Activated CD4-positive, alpha-beta memory T cell treated with anti-CD3 and anti-CD28 coated beads, Interleukin-2, amount 10 ng/mL, durations not matched to agents 7 days and 5 days (primary cell): ENCODE measurements around the gene PRSS22. TPM values are rescaled to one million over a fixed set of nuclear protein-coding genes. Genes with fewer than 3 reads are reported as not detected.

Experiments used
- CTCF ChIA-PET: fragments of 350-600 bp; sonication (Branson Sonifier 250); formaldehyde crosslinking; loops from one replicate; lab custom pipeline; 2021; ENCODE audit warnings: antibody characterized with exemption, inconsistent platforms; lab: Charles Lee
- POLR2A ChIA-PET: fragments of 350-600 bp; sonication (Branson Sonifier 250); formaldehyde crosslinking; loops from one replicate; lab custom pipeline; 2021; ENCODE audit warnings: antibody characterized with exemption; lab: Charles Lee
- DNase-seq: peaks from one replicate; pipeline ENCODE4 v3.0.0-alpha.2; 2020
- H3K27ac Mint-ChIP-seq: one replicate; pipeline ENCODE4 v1.8.0; 2021; ENCODE audit warnings: mild to moderate bottlenecking, mixed read lengths
- H3K27me3 Mint-ChIP-seq: one replicate; pipeline ENCODE4 v1.8.0; 2021; ENCODE audit warnings: mixed read lengths
- H3K36me3 Mint-ChIP-seq: one replicate; pipeline ENCODE4 v1.8.0; 2021; ENCODE audit warnings: low read depth, mixed read lengths
- H3K4me1 Mint-ChIP-seq: one replicate; pipeline ENCODE4 v1.8.0; 2021; ENCODE audit warnings: mixed read lengths
- H3K4me3 Mint-ChIP-seq: one replicate; pipeline ENCODE4 v1.8.0; 2021; ENCODE audit warnings: mild to moderate bottlenecking, mixed read lengths
- H3K9me3 Mint-ChIP-seq: one replicate; pipeline ENCODE4 v1.8.0; 2021; ENCODE audit warnings: mixed read lengths
- total RNA-seq, 2 experiments: library from RNA; stranded (reverse); gene quantifications; one replicate each; pipeline ENCODE4 v1.2.3, GENCODE V29; 2021

Gene PRSS22
- total RNA-seq, 2 experiments from 2014 or later, result not detected

GRCh38 chr16:2898831-2899563, 41.0 kb upstream of the PRSS22 start:
- Mint-ChIP-seq H3K9me3 (no peaks in the 10 kb centered on the region), H3K36me3 (no peaks in the 10 kb centered on the region), H3K4me1 (peaks cover 5% of the 10 kb centered on the region), H3K27me3 (no peaks in the 10 kb centered on the region), H3K4me3 (no peak overlapping the region), H3K27ac (no peak overlapping the region)
- POLR2A ChIA-PET, result interaction anchor here (1.2 kb wide), 1 partner anchor 13 kb away, joined by 4 read pairs; the partner anchor contains the start of gene FLYWCH1
- CTCF ChIA-PET, result interaction anchor here (0.6 to 1.2 kb wide), 5 partner anchors 17 to 130 kb away, joined by 3 to 4 read pairs (median 3); partner anchors contain the start of gene FLYWCH2
- no peak for DNase-seq

GRCh38 chr16:2897110-2897509, 39.1 kb upstream of the PRSS22 start:
- no peaks in the 10 kb centered on the region for H3K36me3 Mint-ChIP-seq

GRCh38 chr16:2896480-2897010, 38.6 kb upstream of the PRSS22 start:
- Mint-ChIP-seq H3K27ac (no peak overlapping the region), H3K36me3 (no peaks in the 10 kb centered on the region), H3K4me3 (no peak overlapping the region), H3K4me1 (no peaks in the 10 kb centered on the region), H3K9me3 (no peaks in the 10 kb centered on the region), H3K27me3 (no peaks in the 10 kb centered on the region)
- ChIA-PET POLR2A (no interaction called here), CTCF (no interaction called here)
- DNase-seq, result no peak

More at GRCh38 chr16:2897110-2897509, 39.1 kb upstream of the PRSS22 start:
- CTCF ChIA-PET, result no interaction called here
- Mint-ChIP-seq H3K4me3 (no peak overlapping the region), H3K4me1 (no peaks in the 10 kb centered on the region), H3K27me3 (no peaks in the 10 kb centered on the region), H3K27ac (no peak overlapping the region), H3K9me3 (no peaks in the 10 kb centered on the region)
- no peak for DNase-seq
- POLR2A ChIA-PET, result no interaction called here

- Mint-ChIP-seq H3K27me3 (no peaks in the 10 kb centered on the region), H3K36me3 (no peaks in the 10 kb centered on the region), H3K4me3 (no peak overlapping the region), H3K27ac (no peak overlapping the region), H3K9me3 (no peaks in the 10 kb centered on the region), H3K4me1 (no peaks in the 10 kb centered on the region)
- DNase-seq, result no peak
- ChIA-PET POLR2A (interaction anchor here (1.1 kb wide), 1 partner anchor 13 kb away, joined by 3 read pairs; the partner anchor contains the start of gene FLYWCH2), CTCF (no interaction called here)
Measured at GRCh38 chr16:2895813-2896212, 37.8 kb upstream of the PRSS22 start.

- no peaks in the 10 kb centered on the region for H3K4me1 Mint-ChIP-seq
- no peak for DNase-seq
- no peak overlapping the region for H3K4me3 Mint-ChIP-seq
- H3K9me3 Mint-ChIP-seq, result no peaks in the 10 kb centered on the region
- H3K36me3 Mint-ChIP-seq, result no peaks in the 10 kb centered on the region
- ChIA-PET POLR2A (no interaction called here), CTCF (no interaction called here)
- no peaks in the 10 kb centered on the region for H3K27me3 Mint-ChIP-seq
- H3K27ac Mint-ChIP-seq, result no peak overlapping the region
Measured at GRCh38 chr16:2894231-2894630, 36.3 kb upstream of the PRSS22 start.

GRCh38 chr16:2884041-2884451, 26.1 kb upstream of the PRSS22 start:
- H3K4me3 Mint-ChIP-seq, result peak overlapping the region; percentile 84
- peaks cover 4% of the 10 kb centered on the region for H3K36me3 Mint-ChIP-seq
- ChIA-PET CTCF (interaction anchor here (0.6 to 4.1 kb wide), 9 partner anchors 12 to 81 kb away, joined by 3 to 30 read pairs (median 14); partner anchors contain the start of gene FLYWCH1), POLR2A (interaction anchor here (1.2 to 5.1 kb wide), 5 partner anchors 14 to 62 kb away, joined by 3 to 29 read pairs (median 11); partner anchors contain the start of gene FLYWCH1)
- H3K27me3 Mint-ChIP-seq, result no peaks in the 10 kb centered on the region
- no peaks in the 10 kb centered on the region for H3K9me3 Mint-ChIP-seq
- H3K4me1 Mint-ChIP-seq, result peaks cover 19% of the 10 kb centered on the region
- peak overlapping the region; percentile 71 for H3K27ac Mint-ChIP-seq
- no peak for DNase-seq

- CTCF ChIA-PET, result interaction anchor here (0.7 to 4.1 kb wide), 13 partner anchors 9 to 120 kb away, joined by 3 to 30 read pairs (median 7); partner anchors contain the start of genes FLYWCH1 and PKMYT1
- H3K27ac Mint-ChIP-seq, result peak overlapping the region; percentile 71
- POLR2A ChIA-PET, result interaction anchor here (0.9 to 5.1 kb wide), 12 partner anchors 12 to 132 kb away, joined by 3 to 29 read pairs (median 6); partner anchors contain the start of gene FLYWCH1
- peaks cover 19% of the 10 kb centered on the region for H3K4me1 Mint-ChIP-seq
- no peaks in the 10 kb centered on the region for H3K9me3 Mint-ChIP-seq
- peak overlapping the region; percentile 84 for H3K4me3 Mint-ChIP-seq
- H3K27me3 Mint-ChIP-seq, result no peaks in the 10 kb centered on the region
- peak; percentile 25 for DNase-seq
- peaks cover under 1% of the 10 kb centered on the region for H3K36me3 Mint-ChIP-seq
Measured at GRCh38 chr16:2883458-2883908, 25.5 kb upstream of the PRSS22 start.

GRCh38 chr16:2882650-2883457, 24.9 kb upstream of the PRSS22 start, which contains the start of gene FLYWCH2:
TSS of gene FLYWCH2 (plus strand) at chr16:2883215. CDS start at chr16:2896450, 13,235 bp downstream.
- Mint-ChIP-seq H3K4me3 (peak within 1 kb of the TSS; percentile 84), H3K27ac (peak within 1 kb of the TSS; percentile 89), H3K9me3 (no peaks in the 10 kb centered on the region), H3K36me3 (no peaks in the 10 kb centered on the region), H3K27me3 (no peaks in the 10 kb centered on the region), H3K4me1 (peaks cover 19% of the 10 kb centered on the region)
- peak; percentile 100 for DNase-seq
- ChIA-PET POLR2A (interaction anchor here (0.6 to 5.1 kb wide), 16 partner anchors 12 to 131 kb away, joined by 3 to 29 read pairs (median 4); partner anchors contain the start of genes FLYWCH1 and SRRM2), CTCF (interaction anchor here (0.7 to 4.1 kb wide), 16 partner anchors 8 to 268 kb away, joined by 3 to 30 read pairs (median 6); partner anchors contain the start of genes FLYWCH1 and PKMYT1)

GRCh38 chr16:2881783-2882649, 24.0 kb upstream of the PRSS22 start:
- H3K4me1 Mint-ChIP-seq, result peaks cover 19% of the 10 kb centered on the region
- POLR2A ChIA-PET, result interaction anchor here (0.6 to 5.1 kb wide), 11 partner anchors 12 to 129 kb away, joined by 3 to 29 read pairs (median 4); partner anchors contain the start of genes FLYWCH1 and SRRM2
- H3K4me3 Mint-ChIP-seq, result peak overlapping the region; percentile 84
- H3K36me3 Mint-ChIP-seq, result no peaks in the 10 kb centered on the region
- no peaks in the 10 kb centered on the region for H3K27me3 Mint-ChIP-seq
- H3K9me3 Mint-ChIP-seq, result no peaks in the 10 kb centered on the region
- H3K27ac Mint-ChIP-seq, result peak overlapping the region; percentile 89
- peak; percentile 51 for DNase-seq
- CTCF ChIA-PET, result interaction anchor here (0.8 to 4.1 kb wide), 13 partner anchors 10 to 269 kb away, joined by 3 to 30 read pairs (median 6); no protein-coding TSS in a partner anchor

GRCh38 chr16:2879854-2880508, 22.0 kb upstream of the PRSS22 start:
- Mint-ChIP-seq H3K4me3 (no peak overlapping the region), H3K9me3 (no peaks in the 10 kb centered on the region), H3K27me3 (peaks cover 7% of the 10 kb centered on the region), H3K4me1 (peaks cover 15% of the 10 kb centered on the region), H3K36me3 (no peaks in the 10 kb centered on the region), H3K27ac (no peak overlapping the region)
- ChIA-PET CTCF (interaction anchor here (1.0 to 1.9 kb wide), 4 partner anchors 12 to 47 kb away, joined by 3 to 6 read pairs (median 4); no protein-coding TSS in a partner anchor), POLR2A (interaction anchor here (5.1 kb wide), 1 partner anchor 33 kb away, joined by 28 read pairs; the partner anchor contains the start of gene FLYWCH1)
- no peak for DNase-seq

GRCh38 chr16:2874912-2875362, 17.0 kb upstream of the PRSS22 start:
- CTCF ChIA-PET, result interaction anchor here (0.7 to 2.2 kb wide), 8 partner anchors 8 to 135 kb away, joined by 3 to 9 read pairs (median 4); partner anchors contain the start of genes FLYWCH1, FLYWCH2 and SRRM2
- H3K4me1 Mint-ChIP-seq, result peaks cover 6% of the 10 kb centered on the region
- peaks cover 7% of the 10 kb centered on the region for H3K27me3 Mint-ChIP-seq
- POLR2A ChIA-PET, result no interaction called here
- peak; percentile 79 for DNase-seq
- no peak overlapping the region for H3K4me3 Mint-ChIP-seq
- H3K36me3 Mint-ChIP-seq, result no peaks in the 10 kb centered on the region
- no peak overlapping the region for H3K27ac Mint-ChIP-seq
- H3K9me3 Mint-ChIP-seq, result no peaks in the 10 kb centered on the region
